ENCODE results near the gene YPEL5. TPM values are rescaled to one million over a fixed set of nuclear protein-coding genes. Genes with fewer than 3 reads are reported as not detected.
"Not testable (repeated sequence)": the region's sequence is repeated elsewhere in the genome, so short reads cannot be mapped to it uniquely, and the experiment has no call there.

Gene YPEL5
- total RNA-seq, 2 donors from 2014 or later: 83.9 to 103 TPM

DNA sequence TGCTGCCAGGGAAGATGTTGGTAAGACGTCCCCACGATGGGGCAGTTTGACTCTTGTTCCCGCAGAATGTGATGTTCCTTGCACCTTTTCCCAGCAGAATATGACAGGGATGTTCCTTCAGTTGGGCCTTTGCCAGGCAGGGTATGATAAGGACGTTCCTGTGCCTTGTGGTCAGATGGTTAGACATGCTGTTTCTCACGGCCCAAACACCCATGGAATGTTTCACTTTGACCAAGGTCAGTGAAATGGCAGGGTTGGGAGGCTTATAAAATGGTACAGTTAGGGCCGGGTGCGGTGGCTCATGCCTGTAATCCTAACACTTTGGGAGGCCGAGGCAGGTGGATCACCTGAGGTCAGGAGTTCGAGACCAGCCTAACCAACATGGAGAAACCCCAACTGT, 40.3 kb upstream of the YPEL5 start:
- no peaks in the 10 kb centered on the region for H3K4me1 ChIP-seq (ENCODE audit: control insufficient read depth in 1 of 2, low read depth in 2 of 2)
- no peaks in the 10 kb centered on the region for H3K27me3 ChIP-seq (replicated peaks; ENCODE audit: insufficient read depth)
- no peak for ATAC-seq (ENCODE audit: insufficient number of reproducible peaks, low FRiP score, low read depth)
- no peak overlapping the region for H3K4me3 ChIP-seq
- H3K36me3 ChIP-seq: no peaks in the 10 kb centered on the region
- H3K9me3 ChIP-seq: no peaks in the 10 kb centered on the region
- H3K27ac ChIP-seq: no peak overlapping the region
- TF ChIP-seq, protein P1, sequence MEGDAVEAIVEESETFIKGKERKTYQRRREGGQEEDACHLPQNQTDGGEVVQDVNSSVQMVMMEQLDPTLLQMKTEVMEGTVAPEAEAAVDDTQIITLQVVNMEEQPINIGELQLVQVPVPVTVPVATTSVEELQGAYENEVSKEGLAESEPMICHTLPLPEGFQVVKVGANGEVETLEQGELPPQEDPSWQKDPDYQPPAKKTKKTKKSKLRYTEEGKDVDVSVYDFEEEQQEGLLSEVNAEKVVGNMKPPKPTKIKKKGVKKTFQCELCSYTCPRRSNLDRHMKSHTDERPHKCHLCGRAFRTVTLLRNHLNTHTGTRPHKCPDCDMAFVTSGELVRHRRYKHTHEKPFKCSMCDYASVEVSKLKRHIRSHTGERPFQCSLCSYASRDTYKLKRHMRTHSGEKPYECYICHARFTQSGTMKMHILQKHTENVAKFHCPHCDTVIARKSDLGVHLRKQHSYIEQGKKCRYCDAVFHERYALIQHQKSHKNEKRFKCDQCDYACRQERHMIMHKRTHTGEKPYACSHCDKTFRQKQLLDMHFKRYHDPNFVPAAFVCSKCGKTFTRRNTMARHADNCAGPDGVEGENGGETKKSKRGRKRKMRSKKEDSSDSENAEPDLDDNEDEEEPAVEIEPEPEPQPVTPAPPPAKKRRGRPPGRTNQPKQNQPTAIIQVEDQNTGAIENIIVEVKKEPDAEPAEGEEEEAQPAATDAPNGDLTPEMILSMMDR (IDR thresholded peaks at IDR 0.05): no peak
- DNase-seq (ENCODE audit: low spot score): no peak

DNA sequence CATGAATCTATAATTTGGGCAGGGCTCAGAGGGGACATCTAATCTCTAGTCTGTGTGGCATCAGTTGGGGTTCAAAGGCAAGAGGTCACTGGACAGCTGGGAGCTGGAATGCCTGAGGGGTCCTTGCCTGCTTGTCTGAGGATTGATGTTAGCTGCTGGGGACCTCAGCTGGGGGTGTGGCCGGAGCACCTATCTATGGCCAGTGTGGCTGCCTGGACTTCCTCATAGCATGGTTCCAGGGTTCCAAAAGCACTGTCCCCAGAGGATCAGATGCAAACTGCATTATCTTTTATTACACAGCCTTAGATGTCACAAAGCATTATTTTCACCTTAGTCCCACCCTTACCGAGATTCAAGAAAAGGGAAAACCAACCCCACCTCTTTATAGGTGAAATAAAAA, 38.6 kb upstream of the YPEL5 start:
- no peaks in the 10 kb centered on the region for H3K9me3 ChIP-seq
- ATAC-seq (ENCODE audit: insufficient number of reproducible peaks, low FRiP score, low read depth) (no peak), DNase-seq (ENCODE audit: low spot score) (no peak)
- no peaks in the 10 kb centered on the region for H3K36me3 ChIP-seq
- H3K4me1 ChIP-seq (ENCODE audit: control insufficient read depth in 1 of 2, low read depth in 2 of 2): no peaks in the 10 kb centered on the region
- H3K27ac ChIP-seq: no peak overlapping the region
- H3K4me3 ChIP-seq: no peak overlapping the region
- TF ChIP-seq, protein P1 (IDR thresholded peaks at IDR 0.05): no peak
- no peaks in the 10 kb centered on the region for H3K27me3 ChIP-seq (replicated peaks; ENCODE audit: insufficient read depth)

DNA sequence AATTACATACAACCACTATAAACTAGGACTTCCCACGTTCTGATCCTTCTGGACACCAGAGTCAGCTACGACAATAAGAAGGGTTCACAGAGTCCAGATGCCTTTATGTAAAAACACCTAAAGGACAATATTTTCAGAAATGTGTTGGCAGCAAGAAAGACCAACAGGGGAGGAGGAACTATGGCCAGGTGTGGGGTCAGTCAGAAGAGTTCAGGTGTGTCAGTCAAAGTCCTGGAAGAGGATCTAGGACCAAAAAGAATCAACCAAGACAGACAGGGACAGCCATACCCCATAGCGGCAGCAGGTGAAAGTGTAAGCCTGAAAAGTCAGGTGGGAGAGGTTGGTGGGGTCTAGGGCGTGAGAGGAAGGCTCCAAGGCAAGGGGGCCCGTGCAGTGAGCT, 38.0 kb upstream of the YPEL5 start:
- TF ChIP-seq, protein P1 (IDR thresholded peaks at IDR 0.05): no peak
- DNase-seq (ENCODE audit: low spot score) (no peak), ATAC-seq (ENCODE audit: insufficient number of reproducible peaks, low FRiP score, low read depth) (no peak)
- Histone ChIP-seq H3K4me1 (ENCODE audit: control insufficient read depth in 1 of 2, low read depth in 2 of 2) (peaks cover under 1 to 6% of the 10 kb centered on the region in 2 donors), H3K27ac (no peak overlapping the region), H3K4me3 (no peak overlapping the region), H3K36me3 (no peaks in the 10 kb centered on the region), H3K9me3 (no peaks in the 10 kb centered on the region), H3K27me3 (replicated peaks; ENCODE audit: insufficient read depth) (no peaks in the 10 kb centered on the region)

DNA sequence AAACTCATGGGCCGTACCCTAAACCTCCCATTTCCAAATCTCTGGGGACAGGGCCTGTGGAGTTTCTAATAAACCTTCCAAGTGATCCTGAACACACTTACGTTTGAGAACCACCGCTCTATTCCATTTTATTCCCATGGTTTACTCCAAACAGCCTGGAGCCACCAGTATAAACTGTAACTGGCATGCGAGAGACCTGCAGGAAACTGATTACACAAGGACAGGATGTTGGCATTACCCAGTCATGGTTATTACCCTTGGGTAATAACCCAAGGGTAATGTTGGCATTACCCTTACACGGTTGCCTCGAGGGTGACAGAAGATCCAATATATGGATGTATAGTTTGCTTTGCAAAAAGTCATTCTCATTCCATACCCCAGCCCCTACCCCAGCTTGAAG, 37.0 kb upstream of the YPEL5 start:
- H3K9me3 ChIP-seq: no peaks in the 10 kb centered on the region
- H3K27me3 ChIP-seq (replicated peaks; ENCODE audit: insufficient read depth): no peaks in the 10 kb centered on the region
- H3K4me1 ChIP-seq (ENCODE audit: control insufficient read depth in 1 of 2, low read depth in 2 of 2): peaks cover 3 to 8% of the 10 kb centered on the region in 2 donors
- TF ChIP-seq, protein P1 (IDR thresholded peaks at IDR 0.05): no peak
- H3K27ac ChIP-seq: no peak overlapping the region
- ATAC-seq (ENCODE audit: insufficient number of reproducible peaks, low FRiP score, low read depth) (no peak), DNase-seq (ENCODE audit: low spot score) (no peak)
- no peak overlapping the region for H3K4me3 ChIP-seq
- no peaks in the 10 kb centered on the region for H3K36me3 ChIP-seq

DNA sequence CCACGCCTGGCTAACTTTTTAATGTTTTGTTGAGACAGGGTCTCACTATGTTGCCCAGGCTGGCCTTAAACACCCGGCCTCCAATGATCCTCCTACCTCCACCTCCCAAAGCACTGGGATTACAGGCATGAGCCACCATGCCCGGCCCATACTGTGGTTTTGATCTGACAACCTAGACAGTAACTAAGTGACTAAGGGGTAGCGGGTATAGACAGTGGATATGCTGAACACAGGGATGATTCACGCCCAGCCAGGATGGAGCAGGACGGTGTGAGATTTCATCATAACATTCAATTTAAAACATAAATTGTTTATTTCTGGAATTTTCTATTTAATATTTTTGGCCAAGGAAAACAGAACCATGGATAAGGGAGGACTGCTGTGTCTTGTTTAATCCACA, 36.0 kb upstream of the YPEL5 start:
- H3K4me3 ChIP-seq: no peak overlapping the region
- no peaks in the 10 kb centered on the region for H3K36me3 ChIP-seq
- H3K27ac ChIP-seq: no peak overlapping the region
- DNase-seq (ENCODE audit: low spot score) (no peak), ATAC-seq (ENCODE audit: insufficient number of reproducible peaks, low FRiP score, low read depth) (no peak)
- no peaks in the 10 kb centered on the region for H3K27me3 ChIP-seq (replicated peaks; ENCODE audit: insufficient read depth)
- H3K9me3 ChIP-seq: no peaks in the 10 kb centered on the region
- TF ChIP-seq, protein P1 (IDR thresholded peaks at IDR 0.05): no peak
- peaks cover 3 to 13% of the 10 kb centered on the region in 2 donors for H3K4me1 ChIP-seq (ENCODE audit: control insufficient read depth in 1 of 2, low read depth in 2 of 2)

DNA sequence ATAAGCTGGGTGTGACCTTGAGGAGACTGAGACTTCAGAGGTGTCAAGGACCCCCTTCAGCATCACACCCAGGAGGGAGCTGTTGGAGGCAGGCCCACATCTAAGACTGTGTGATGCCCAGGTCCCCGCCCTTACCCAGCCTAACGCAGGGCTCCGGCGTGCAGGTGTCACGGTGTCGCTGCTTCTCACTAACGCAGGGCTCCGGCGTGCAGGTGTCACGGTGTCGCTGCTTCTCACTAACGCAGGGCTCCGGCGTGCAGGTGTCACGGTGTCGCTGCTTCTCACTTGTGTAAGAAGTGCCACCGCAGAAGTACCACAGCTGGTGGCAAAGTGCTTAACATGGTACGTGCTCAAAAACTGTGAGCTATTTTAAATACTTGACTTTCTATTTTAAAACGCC, 35.6 kb upstream of the YPEL5 start:
- not testable (repeated sequence) for H3K4me3 ChIP-seq; H3K9me3 ChIP-seq; H3K36me3 ChIP-seq; ATAC-seq (ENCODE audit: insufficient number of reproducible peaks, low FRiP score, low read depth); DNase-seq (ENCODE audit: low spot score); H3K27me3 ChIP-seq (replicated peaks; ENCODE audit: insufficient read depth); H3K27ac ChIP-seq
- H3K4me1 ChIP-seq (ENCODE audit: control insufficient read depth in 1 of 2, low read depth in 2 of 2): peaks cover 3 to 13% of the 10 kb centered on the region in 2 donors
